ENCODE data around the gene MTAP.

The MTAP gene

GRCh38 chr9:21762064-21762463 is 40.4 kb upstream of the MTAP start:
- no CpG with 5 or more reads among the region's 3 CpGs for WGBS (ENCODE audit: extremely low coverage, insufficient coverage, low lambda C conversion rate)
- H3K23ac ChIP-seq (ENCODE audit: low read length) = no peak overlapping the region
- H3K27me3 ChIP-seq (ENCODE audit: insufficient read depth, low read length, poor library complexity) = peaks cover 9% of the 10 kb centered on the region
- H3K4ac ChIP-seq (ENCODE audit: low read depth, low read length) = no peak overlapping the region
- no peak overlapping the region for H2AK5ac ChIP-seq (ENCODE audit: low read length)
- H3K4me2 ChIP-seq (ENCODE audit: low read length) = no peak overlapping the region
- no peak overlapping the region for H3K27ac ChIP-seq (ENCODE audit: low read depth, low read length)
- no peak overlapping the region for H4K8ac ChIP-seq (ENCODE audit: low read depth, low read length)
- no peak for DNase-seq
- H4K5ac ChIP-seq (ENCODE audit: low read length) = no peak overlapping the region
- no peak overlapping the region for H3K56ac ChIP-seq (ENCODE audit: low read length)
- H3K4me1 ChIP-seq (ENCODE audit: control insufficient read depth, low read depth, low read length) = no peaks in the 10 kb centered on the region
- no peaks in the 10 kb centered on the region for H3K79me1 ChIP-seq (ENCODE audit: low read length)
- H3K79me2 ChIP-seq (ENCODE audit: control insufficient read depth, insufficient read depth, low read length) = no peaks in the 10 kb centered on the region
- no peak overlapping the region for H2BK120ac ChIP-seq (ENCODE audit: low read depth, low read length)
- H3K4me3 ChIP-seq (ENCODE audit: low read length) = no peak overlapping the region
- H3K18ac ChIP-seq (ENCODE audit: low read length) = no peak overlapping the region
- H3K36me3 ChIP-seq (ENCODE audit: control insufficient read depth, insufficient read depth, low read length) = no peaks in the 10 kb centered on the region
- H2BK5ac ChIP-seq (ENCODE audit: low read length) = no peak overlapping the region
- no peak overlapping the region for H3K9ac ChIP-seq (ENCODE audit: low read length)
- H2BK15ac ChIP-seq (replicated peaks; ENCODE audit: low read depth) = no peak overlapping the region

GRCh38 chr9:21764846-21765245 is 37.6 kb upstream of the MTAP start:
- Histone ChIP-seq H3K56ac (ENCODE audit: low read length) (no peak overlapping the region), H3K4me3 (ENCODE audit: low read length) (no peak overlapping the region), H3K4me1 (ENCODE audit: control insufficient read depth, low read depth, low read length) (no peaks in the 10 kb centered on the region), H4K5ac (ENCODE audit: low read length) (no peak overlapping the region), H3K79me1 (ENCODE audit: low read length) (no peaks in the 10 kb centered on the region), H2BK5ac (ENCODE audit: low read length) (no peak overlapping the region), H3K18ac (ENCODE audit: low read length) (no peak overlapping the region), H3K36me3 (ENCODE audit: control insufficient read depth, insufficient read depth, low read length) (no peaks in the 10 kb centered on the region), H3K23ac (ENCODE audit: low read length) (no peak overlapping the region), H4K8ac (ENCODE audit: low read depth, low read length) (no peak overlapping the region), H2AK5ac (ENCODE audit: low read length) (no peak overlapping the region), H3K9ac (ENCODE audit: low read length) (no peak overlapping the region), H2BK120ac (ENCODE audit: low read depth, low read length) (no peak overlapping the region), H3K27ac (ENCODE audit: low read depth, low read length) (no peak overlapping the region), H3K4me2 (ENCODE audit: low read length) (no peak overlapping the region), H3K79me2 (ENCODE audit: control insufficient read depth, insufficient read depth, low read length) (no peaks in the 10 kb centered on the region), H3K4ac (ENCODE audit: low read depth, low read length) (no peak overlapping the region), H3K27me3 (ENCODE audit: insufficient read depth, low read length, poor library complexity) (peaks cover 5% of the 10 kb centered on the region), H2BK15ac (replicated peaks; ENCODE audit: low read depth) (no peak overlapping the region)
- no peak for DNase-seq
- WGBS (ENCODE audit: extremely low coverage, insufficient coverage, low lambda C conversion rate) = no CpG with 5 or more reads among the region's 3 CpGs

GRCh38 chr9:21766096-21766495 is 36.3 kb upstream of the MTAP start:
- H3K79me2 ChIP-seq (ENCODE audit: control insufficient read depth, insufficient read depth, low read length) = no peaks in the 10 kb centered on the region
- H2AK5ac ChIP-seq (ENCODE audit: low read length) = no peak overlapping the region
- no peak for DNase-seq
- H3K4me2 ChIP-seq (ENCODE audit: low read length) = no peak overlapping the region
- H3K36me3 ChIP-seq (ENCODE audit: control insufficient read depth, insufficient read depth, low read length) = no peaks in the 10 kb centered on the region
- H3K4me1 ChIP-seq (ENCODE audit: control insufficient read depth, low read depth, low read length) = no peaks in the 10 kb centered on the region
- H2BK5ac ChIP-seq (ENCODE audit: low read length) = no peak overlapping the region
- peaks cover 5% of the 10 kb centered on the region for H3K27me3 ChIP-seq (ENCODE audit: insufficient read depth, low read length, poor library complexity)
- WGBS (ENCODE audit: extremely low coverage, insufficient coverage, low lambda C conversion rate) = no CpG with 5 or more reads among the region's 2 CpGs
- no peak overlapping the region for H3K27ac ChIP-seq (ENCODE audit: low read depth, low read length)
- no peak overlapping the region for H3K23ac ChIP-seq (ENCODE audit: low read length)
- H3K9ac ChIP-seq (ENCODE audit: low read length) = no peak overlapping the region
- H3K18ac ChIP-seq (ENCODE audit: low read length) = no peak overlapping the region
- no peak overlapping the region for H4K5ac ChIP-seq (ENCODE audit: low read length)
- H3K4me3 ChIP-seq (ENCODE audit: low read length) = no peak overlapping the region
- no peak overlapping the region for H4K8ac ChIP-seq (ENCODE audit: low read depth, low read length)
- no peaks in the 10 kb centered on the region for H3K79me1 ChIP-seq (ENCODE audit: low read length)
- H3K56ac ChIP-seq (ENCODE audit: low read length) = no peak overlapping the region
- no peak overlapping the region for H2BK120ac ChIP-seq (ENCODE audit: low read depth, low read length)
- H3K4ac ChIP-seq (ENCODE audit: low read depth, low read length) = no peak overlapping the region
- H2BK15ac ChIP-seq (replicated peaks; ENCODE audit: low read depth) = no peak overlapping the region

GRCh38 chr9:21770871-21771560 is 31.4 kb upstream of the MTAP start:
- no peak overlapping the region for H2BK5ac ChIP-seq (ENCODE audit: low read length)
- no peaks in the 10 kb centered on the region for H3K79me2 ChIP-seq (ENCODE audit: control insufficient read depth, insufficient read depth, low read length)
- H3K18ac ChIP-seq (ENCODE audit: low read length) = no peak overlapping the region
- no peak overlapping the region for H3K4me3 ChIP-seq (ENCODE audit: low read length)
- no peak overlapping the region for H2AK5ac ChIP-seq (ENCODE audit: low read length)
- H3K27me3 ChIP-seq (ENCODE audit: insufficient read depth, low read length, poor library complexity) = no peaks in the 10 kb centered on the region
- H3K23ac ChIP-seq (ENCODE audit: low read length) = no peak overlapping the region
- H3K4me1 ChIP-seq (ENCODE audit: control insufficient read depth, low read depth, low read length) = no peaks in the 10 kb centered on the region
- H3K56ac ChIP-seq (ENCODE audit: low read length) = no peak overlapping the region
- DNase-seq = no peak
- H3K4me2 ChIP-seq (ENCODE audit: low read length) = no peak overlapping the region
- no peak overlapping the region for H3K4ac ChIP-seq (ENCODE audit: low read depth, low read length)
- WGBS (ENCODE audit: extremely low coverage, insufficient coverage, low lambda C conversion rate) = no CpG with 5 or more reads among the region's 1 CpG
- H3K36me3 ChIP-seq (ENCODE audit: control insufficient read depth, insufficient read depth, low read length) = no peaks in the 10 kb centered on the region
- H3K9ac ChIP-seq (ENCODE audit: low read length) = no peak overlapping the region
- H3K27ac ChIP-seq (ENCODE audit: low read depth, low read length) = no peak overlapping the region
- no peaks in the 10 kb centered on the region for H3K79me1 ChIP-seq (ENCODE audit: low read length)
- H4K5ac ChIP-seq (ENCODE audit: low read length) = no peak overlapping the region
- no peak overlapping the region for H4K8ac ChIP-seq (ENCODE audit: low read depth, low read length)
- H2BK120ac ChIP-seq (ENCODE audit: low read depth, low read length) = no peak overlapping the region
- H2BK15ac ChIP-seq (replicated peaks; ENCODE audit: low read depth) = no peak overlapping the region

- H2AK5ac ChIP-seq (ENCODE audit: low read length) = no peak overlapping the region
- peak; percentile 8 for DNase-seq
- H3K4me1 ChIP-seq (ENCODE audit: control insufficient read depth, low read depth, low read length) = peaks cover 4% of the 10 kb centered on the region
- no peak overlapping the region for H4K8ac ChIP-seq (ENCODE audit: low read depth, low read length)
- no peak overlapping the region for H2BK120ac ChIP-seq (ENCODE audit: low read depth, low read length)
- no peaks in the 10 kb centered on the region for H3K79me1 ChIP-seq (ENCODE audit: low read length)
- H3K4me2 ChIP-seq (ENCODE audit: low read length) = no peak overlapping the region
- H3K9ac ChIP-seq (ENCODE audit: low read length) = no peak overlapping the region
- no peak overlapping the region for H2BK5ac ChIP-seq (ENCODE audit: low read length)
- H3K27me3 ChIP-seq (ENCODE audit: insufficient read depth, low read length, poor library complexity) = no peaks in the 10 kb centered on the region
- H3K36me3 ChIP-seq (ENCODE audit: control insufficient read depth, insufficient read depth, low read length) = no peaks in the 10 kb centered on the region
- no CpG with 5 or more reads among the region's 1 CpG for WGBS (ENCODE audit: extremely low coverage, insufficient coverage, low lambda C conversion rate)
- H3K23ac ChIP-seq (ENCODE audit: low read length) = no peak overlapping the region
- no peaks in the 10 kb centered on the region for H3K79me2 ChIP-seq (ENCODE audit: control insufficient read depth, insufficient read depth, low read length)
- H2BK15ac ChIP-seq (replicated peaks; ENCODE audit: low read depth) = no peak overlapping the region
- H3K18ac ChIP-seq (ENCODE audit: low read length) = no peak overlapping the region
- no peak overlapping the region for H3K27ac ChIP-seq (ENCODE audit: low read depth, low read length)
- no peak overlapping the region for H3K4ac ChIP-seq (ENCODE audit: low read depth, low read length)
- no peak overlapping the region for H4K5ac ChIP-seq (ENCODE audit: low read length)
- no peak overlapping the region for H3K4me3 ChIP-seq (ENCODE audit: low read length)
- no peak overlapping the region for H3K56ac ChIP-seq (ENCODE audit: low read length)
Observed at GRCh38 chr9:21777701-21778100, 24.7 kb upstream of the MTAP start.

- Histone ChIP-seq H3K9ac (ENCODE audit: low read length) (no peak overlapping the region), H4K8ac (ENCODE audit: low read depth, low read length) (no peak overlapping the region), H3K4me3 (ENCODE audit: low read length) (no peak overlapping the region), H3K27ac (ENCODE audit: low read depth, low read length) (no peak overlapping the region), H2AK5ac (ENCODE audit: low read length) (no peak overlapping the region), H3K18ac (ENCODE audit: low read length) (no peak overlapping the region), H3K36me3 (ENCODE audit: control insufficient read depth, insufficient read depth, low read length) (no peaks in the 10 kb centered on the region), H2BK5ac (ENCODE audit: low read length) (no peak overlapping the region), H3K79me2 (ENCODE audit: control insufficient read depth, insufficient read depth, low read length) (no peaks in the 10 kb centered on the region), H3K4me2 (ENCODE audit: low read length) (no peak overlapping the region), H2BK15ac (replicated peaks; ENCODE audit: low read depth) (no peak overlapping the region), H3K79me1 (ENCODE audit: low read length) (no peaks in the 10 kb centered on the region), H3K56ac (ENCODE audit: low read length) (no peak overlapping the region), H4K5ac (ENCODE audit: low read length) (no peak overlapping the region), H3K23ac (ENCODE audit: low read length) (no peak overlapping the region), H2BK120ac (ENCODE audit: low read depth, low read length) (no peak overlapping the region), H3K27me3 (ENCODE audit: insufficient read depth, low read length, poor library complexity) (no peaks in the 10 kb centered on the region), H3K4ac (ENCODE audit: low read depth, low read length) (no peak overlapping the region), H3K4me1 (ENCODE audit: control insufficient read depth, low read depth, low read length) (peaks cover 4% of the 10 kb centered on the region)
- DNase-seq = no peak
- WGBS (ENCODE audit: extremely low coverage, insufficient coverage, low lambda C conversion rate) = no CpG with 5 or more reads among the region's 1 CpG
Observed at GRCh38 chr9:21778304-21778703, 24.1 kb upstream of the MTAP start.

Measured in mesendoderm (in vitro differentiated cells).